GM19397 (cell line): ENCODE measurements around the gene PLEKHA7.
A peak's percentile ranks its signal among the peaks of the same experiment; 100 is the strongest.

Experiments
- ATAC-seq: cut with Tn5 transposase; IDR thresholded peaks from one replicate; pipeline ENCODE4 v1.9.1; 2021; ENCODE audit warnings: mild to moderate bottlenecking, moderate library complexity; ENCODE audit not compliant: unreplicated experiment

The PLEKHA7 gene

DNA sequence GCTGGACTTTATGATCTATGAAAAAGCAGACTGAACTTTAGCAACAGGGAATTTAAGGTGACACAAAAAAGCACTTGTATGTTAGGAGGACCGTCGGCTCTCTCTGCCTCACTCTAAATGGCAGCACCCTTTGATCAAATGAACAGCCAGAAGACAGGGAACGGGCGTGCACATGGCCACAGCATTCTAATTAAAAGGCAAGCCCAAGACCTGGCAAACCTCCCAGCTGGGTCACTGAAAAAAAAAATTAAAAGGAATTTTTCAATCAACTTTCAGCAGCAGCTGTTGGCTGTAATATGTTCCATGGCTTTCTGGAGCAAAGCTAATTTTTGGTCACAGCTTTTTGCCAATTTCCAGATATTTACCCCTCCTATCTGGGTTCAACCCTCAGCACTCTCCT is 159.2 kb downstream of the PLEKHA7 start:
- no peak for ATAC-seq

DNA sequence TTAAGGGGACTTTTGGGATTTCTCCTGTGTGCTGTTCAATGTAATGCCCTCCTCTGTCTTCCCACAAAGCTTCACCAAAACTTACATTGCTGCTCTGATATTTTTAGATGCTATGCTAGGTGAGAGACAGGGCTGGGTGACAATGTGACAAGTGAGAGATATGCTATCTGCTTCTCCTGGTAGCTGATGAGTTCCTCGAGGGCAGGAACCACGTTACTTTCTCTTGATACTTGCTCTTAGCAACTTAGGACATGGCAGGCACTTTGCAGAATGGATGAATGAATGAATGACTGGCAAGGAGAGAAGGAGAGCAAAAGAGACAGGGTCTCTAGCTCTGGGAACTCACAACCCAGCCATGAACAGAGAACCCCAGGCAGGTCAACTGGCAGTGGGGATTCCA is 160.4 kb downstream of the PLEKHA7 start:
- no peak for ATAC-seq

DNA sequence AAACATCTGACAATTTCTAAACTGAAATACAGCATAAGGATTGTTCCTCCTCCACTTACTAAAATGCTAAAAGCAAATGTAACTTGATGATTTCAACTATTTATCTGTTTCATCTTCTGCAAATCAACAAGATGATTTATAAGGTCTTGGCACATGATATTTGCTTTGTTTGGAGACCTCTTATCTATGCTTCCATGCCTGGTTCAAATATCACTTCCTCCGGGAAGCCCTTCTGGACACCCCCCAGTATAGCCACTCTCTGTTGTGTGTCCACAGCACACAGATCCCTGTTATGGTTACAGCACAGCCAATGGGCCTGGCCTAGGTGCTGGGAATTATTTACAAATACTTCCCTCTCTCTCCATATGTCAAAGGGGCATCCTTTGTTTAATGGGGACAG is 160.9 kb downstream of the PLEKHA7 start:
- ATAC-seq, result no peak

DNA sequence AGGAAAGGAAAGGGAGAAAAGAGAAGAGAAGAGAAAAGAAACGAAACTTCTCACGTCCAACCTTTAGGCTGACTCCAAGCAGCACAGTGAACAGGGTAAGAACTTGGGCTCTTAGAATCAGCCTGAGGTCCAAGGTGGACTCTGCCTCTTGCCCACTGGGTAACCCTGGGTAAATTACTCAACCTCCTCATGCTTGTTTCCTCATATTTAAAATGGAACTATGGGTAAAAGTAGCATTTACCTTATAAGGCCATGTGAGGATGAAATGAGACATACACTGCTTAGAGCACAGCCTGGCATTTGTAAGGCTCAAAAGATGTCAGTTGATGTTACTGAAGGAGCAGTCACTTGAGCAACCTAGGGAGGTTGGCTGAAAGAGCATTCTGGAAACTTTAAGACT is 167.9 kb downstream of the PLEKHA7 start:
- ATAC-seq, result no peak

DNA sequence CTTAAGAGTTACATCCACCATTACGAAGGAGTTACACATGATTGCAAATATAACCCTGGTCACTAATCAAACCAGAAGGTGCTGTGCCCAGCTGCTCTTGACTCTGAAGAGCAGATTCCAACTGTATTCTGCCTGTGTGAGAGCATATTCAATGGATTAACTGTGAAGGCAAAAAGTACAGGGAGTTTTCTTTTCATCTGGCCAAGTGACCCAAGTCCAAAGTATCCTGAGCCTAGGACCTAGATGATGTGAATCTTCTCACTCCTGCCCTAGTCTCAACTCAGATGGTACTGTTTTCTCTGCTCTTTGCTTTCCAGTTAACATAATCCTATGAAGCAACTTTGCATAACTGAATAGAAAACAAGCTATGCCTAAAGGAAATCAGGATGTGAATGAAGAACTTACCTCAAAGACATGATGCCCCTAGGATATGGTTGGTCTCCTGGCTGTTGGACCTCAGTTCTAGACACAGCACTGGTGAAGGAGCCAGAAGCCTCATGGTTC is 169.9 kb downstream of the PLEKHA7 start:
- no peak for ATAC-seq

DNA sequence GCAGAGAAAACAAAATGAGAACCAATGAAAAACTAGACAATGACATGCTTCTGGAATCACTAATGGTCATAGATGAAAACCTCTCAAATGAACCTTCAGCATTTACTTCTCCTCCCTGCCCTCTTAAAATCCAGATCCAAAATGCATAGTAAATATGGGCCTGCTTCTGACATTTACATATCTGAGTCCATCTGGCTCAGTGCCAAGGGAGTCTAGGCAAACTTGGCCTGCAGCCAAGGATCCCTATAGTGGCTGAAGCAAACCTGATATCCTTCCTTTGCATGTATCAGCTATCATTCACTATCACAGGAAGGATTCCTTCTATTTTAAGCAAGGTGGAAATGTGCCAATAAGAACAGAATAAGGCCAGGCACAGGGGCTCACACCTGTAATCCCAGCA is 170.9 kb downstream of the PLEKHA7 start:
- ATAC-seq, result no peak

- no peak for ATAC-seq
These were observed 172.2 kb downstream of the PLEKHA7 start for GRCh38 chr11:16841984-16842383.

GRCh38 chr11:16841481-16841880 is 172.7 kb downstream of the PLEKHA7 start:
- no peak for ATAC-seq

GRCh38 chr11:16840951-16841350 is 173.3 kb downstream of the PLEKHA7 start:
- no peak for ATAC-seq

DNA sequence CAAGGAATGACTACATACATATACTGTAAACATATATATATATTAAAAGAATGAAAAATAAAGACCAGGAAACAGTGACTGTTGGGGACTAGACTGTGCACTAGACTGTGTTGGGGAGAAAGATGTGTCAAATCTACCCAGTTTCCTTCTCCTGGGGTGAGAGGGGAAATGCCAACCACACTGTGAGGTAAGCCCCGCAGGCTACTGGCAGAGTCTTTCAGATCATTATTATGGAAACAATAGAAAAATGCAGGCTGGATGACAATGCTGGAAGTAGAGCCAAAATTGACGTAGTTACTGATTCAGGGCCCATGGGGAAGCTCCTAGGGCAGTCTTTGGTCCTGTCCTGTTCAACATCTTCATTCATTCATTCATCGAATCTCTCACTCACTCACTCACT is 174.4 kb downstream of the PLEKHA7 start:
- ATAC-seq, result no peak

DNA sequence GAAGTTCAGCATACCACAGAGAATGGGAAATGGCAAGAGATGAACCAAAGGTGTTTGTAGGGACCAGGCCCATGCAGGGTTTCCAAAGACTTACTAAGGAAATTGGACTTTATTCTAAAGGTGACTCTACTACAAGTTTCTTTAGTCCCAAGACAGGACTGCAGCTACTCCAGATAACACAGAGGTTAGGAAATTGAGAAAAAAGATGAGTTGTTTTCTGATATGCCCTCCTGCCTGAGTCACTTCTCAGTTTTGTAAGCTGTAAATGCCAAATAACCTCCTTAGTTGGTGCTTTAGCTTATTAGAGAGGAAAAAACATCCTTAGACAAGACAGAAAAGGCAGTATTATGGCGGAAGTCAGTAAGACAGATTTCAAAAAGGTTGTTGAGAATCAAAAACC is 179.8 kb downstream of the PLEKHA7 start:
- ATAC-seq, result no peak

- no peak for ATAC-seq
These were observed 181.2 kb downstream of the PLEKHA7 start for GRCh38 chr11:16833026-16833425.

DNA sequence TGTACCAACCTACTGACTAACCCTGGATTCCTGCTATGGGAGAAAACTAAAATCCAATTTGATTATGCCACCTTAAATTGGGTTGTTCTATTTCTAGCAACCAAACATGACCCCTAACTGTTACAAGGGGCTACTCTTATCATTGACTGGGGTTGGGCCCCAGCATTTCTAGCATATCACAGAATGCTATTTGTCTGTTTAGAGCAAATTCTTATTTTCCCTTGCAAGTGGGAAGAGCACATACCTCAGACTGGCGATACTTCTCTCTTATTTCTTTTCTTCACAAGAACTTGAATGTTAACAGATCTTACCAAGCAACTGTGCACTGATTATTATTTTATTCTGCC is 182.0 kb downstream of the PLEKHA7 start:
- no peak for ATAC-seq

GRCh38 chr11:16831316-16832192 is 182.7 kb downstream of the PLEKHA7 start:
- no peak for ATAC-seq

GRCh38 chr11:16827139-16827538 is 187.1 kb downstream of the PLEKHA7 start:
- no peak for ATAC-seq

DNA sequence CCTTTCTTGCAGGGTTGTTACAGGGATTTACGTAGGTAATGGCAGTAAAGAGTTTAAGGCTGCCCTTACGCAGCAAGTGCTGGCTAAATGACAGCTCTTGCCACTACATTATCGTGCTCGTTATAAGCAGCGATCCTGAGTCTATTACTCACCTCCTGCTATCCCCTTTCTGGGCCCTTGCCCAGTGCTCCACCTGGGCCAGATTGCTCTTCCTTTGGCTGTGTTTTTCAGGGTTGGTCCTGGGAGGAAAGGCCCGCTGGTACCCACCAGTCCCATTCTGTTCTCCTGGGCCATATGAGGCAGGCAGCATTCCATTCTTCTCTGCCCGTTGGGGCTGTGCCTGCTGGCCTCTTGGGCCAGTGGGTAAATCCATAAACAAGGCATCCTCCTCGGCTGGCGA is 188.2 kb downstream of the PLEKHA7 start:
- no peak for ATAC-seq

GRCh38 chr11:16825101-16825500 is 189.1 kb downstream of the PLEKHA7 start:
- no peak for ATAC-seq

DNA sequence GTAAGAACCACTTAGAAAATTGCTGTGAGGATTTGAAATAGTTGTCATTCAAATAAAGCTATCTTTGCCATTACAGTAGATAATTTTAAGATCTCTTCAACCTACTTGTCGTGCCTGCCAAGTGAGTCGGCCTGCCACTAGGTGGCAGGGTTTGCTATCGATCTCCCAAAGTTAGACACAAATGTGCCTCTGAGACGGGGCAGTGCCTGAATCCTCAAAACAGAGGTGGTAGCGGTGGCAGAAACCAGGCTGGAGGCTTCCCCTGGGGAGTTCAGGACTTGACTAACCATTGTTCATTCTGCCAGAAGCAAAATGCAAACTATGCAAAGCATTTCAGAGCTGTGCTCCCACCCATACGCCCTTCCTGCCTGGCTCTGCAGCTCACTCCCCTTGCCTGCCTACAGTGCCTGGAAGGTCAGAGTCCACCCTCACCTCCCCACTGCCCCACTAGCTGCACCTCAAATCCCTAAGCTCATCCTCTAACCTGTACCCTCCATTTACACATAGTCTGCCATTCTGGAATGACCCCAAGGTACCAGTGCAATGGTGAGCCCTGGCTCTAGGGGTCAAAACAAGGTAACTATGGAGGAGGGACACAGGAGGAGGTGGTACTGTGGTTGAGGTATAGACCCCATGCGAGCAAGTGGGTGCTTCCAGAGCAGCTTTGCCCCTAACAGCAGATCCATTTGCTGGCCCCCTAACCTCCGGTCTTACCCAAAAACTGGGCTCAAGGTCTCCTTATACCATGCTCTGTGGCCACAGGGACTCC is 193.7 kb downstream of the PLEKHA7 start:
- peak; percentile 91 for ATAC-seq

DNA sequence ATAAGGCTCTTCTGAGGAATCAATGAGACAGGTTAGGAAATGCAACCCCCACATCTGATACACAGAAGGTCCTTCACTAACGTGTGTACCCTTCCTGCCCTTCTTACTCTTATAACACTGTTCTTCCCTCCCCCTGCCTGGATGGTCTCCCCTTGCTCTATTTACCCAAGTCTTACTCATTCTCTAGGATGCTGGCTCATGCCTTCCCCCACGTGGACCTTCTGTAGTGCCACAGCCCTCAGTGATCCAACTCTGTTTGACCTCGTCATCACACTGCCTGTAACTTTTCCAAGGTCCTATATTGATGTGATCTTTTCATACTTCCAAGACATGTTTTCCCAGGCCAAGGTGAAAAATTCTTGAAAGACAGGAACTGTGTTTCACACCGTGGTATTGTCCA is 195.9 kb downstream of the PLEKHA7 start:
- ATAC-seq, result no peak

GRCh38 chr11:16817351-16817750 is 196.9 kb downstream of the PLEKHA7 start:
- ATAC-seq, result no peak

DNA sequence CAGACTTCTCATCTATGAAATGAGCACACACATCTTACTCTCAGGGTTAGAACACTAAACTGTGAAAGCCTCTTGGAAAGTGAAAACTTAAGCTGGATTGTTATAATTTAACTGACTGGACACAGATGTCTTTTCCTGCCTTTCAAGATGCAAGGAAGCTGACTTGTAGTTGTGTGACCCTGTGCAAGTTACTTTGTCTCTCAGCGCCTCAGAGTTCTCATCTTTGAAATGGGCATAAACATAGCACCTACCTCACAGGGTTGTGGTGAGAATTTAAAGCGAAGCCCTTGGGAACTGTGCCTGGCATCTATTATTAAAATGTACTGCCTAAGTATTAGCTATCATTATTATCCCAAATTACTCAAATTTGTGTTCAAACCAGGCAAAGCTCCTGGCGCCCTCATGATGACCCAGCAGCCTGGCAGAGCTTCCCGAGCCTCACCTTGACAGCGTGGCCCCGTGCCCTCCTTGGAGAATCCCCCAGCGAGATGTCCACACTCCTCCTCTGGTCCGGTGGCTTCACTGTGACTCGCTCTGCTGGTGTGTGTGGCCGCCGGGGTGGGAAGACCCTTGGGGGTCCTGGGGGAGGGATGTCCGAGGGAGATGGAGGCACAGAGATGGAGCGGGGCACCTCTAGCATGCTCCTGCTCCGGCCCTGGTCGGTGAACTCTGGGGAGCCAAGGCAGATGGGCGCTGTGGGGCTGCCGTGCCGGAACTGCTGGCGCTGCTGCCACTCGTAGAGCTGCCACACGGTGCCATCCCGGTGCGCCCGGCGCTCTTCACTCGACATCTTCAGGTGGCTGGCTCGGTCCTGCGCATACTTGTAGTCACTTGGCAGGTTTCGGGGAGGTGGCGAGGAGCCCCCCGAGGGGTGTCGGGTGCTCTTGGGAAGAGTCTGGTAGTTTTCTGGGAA is 197.6 kb downstream of the PLEKHA7 start:
- ATAC-seq, result no peak
